HepG2 (cell line): Measurements from ENCODE around the gene MCU. TPM values are rescaled to one million over a fixed set of nuclear protein-coding genes. Genes with fewer than 3 reads are reported as not detected.

Experiments used
- ATAC-seq: fragments of 200-7000 bp; cut with Tn5 transposase; 3 replicates; pipeline ENCODE4 v1.9.1; 2020; ENCODE audit warnings: mild to moderate bottlenecking, moderate library complexity
- BruUV-seq: library from RNA; stranded (reverse); fragments of 400-500 nt; replicated peaks from 2 replicates; lab custom pipeline; 2021; lab: Mats Ljungman, UMichigan
- CTCF ChIA-PET: fragments of 300-600 bp; formaldehyde crosslinking; extraction: SDS; loops from one replicate; lab custom pipeline; 2021; ENCODE audit warnings: low total read pairs, inconsistent platforms, low intra/inter-chr PET ratio; lab: Yijun Ruan, JAX
- POLR2A ChIA-PET: fragments of 350-600 bp; sonication (Branson Sonifier 250); formaldehyde crosslinking; loops from one replicate; lab custom pipeline; 2020; ENCODE audit warnings: antibody characterized with exemption, inconsistent platforms; lab: Yijun Ruan, JAX
- DNase-seq: peaks from one replicate; pipeline ENCODE4 v3.0.0-alpha.2; 2015; ENCODE audit warnings: low spot score
- FAIRE-seq: peaks from 3 replicates; lab custom pipeline; 2011; peaks lifted over from hg19 to GRCh38; lab: Jason Lieb, UNC
- H2AFZ ChIP-seq: one replicate; pipeline ENCODE4 v1.6.1; 2011; ENCODE audit warnings: low read length, inconsistent platforms
- H3K27ac ChIP-seq: fragments of 300-600 bp; 3 replicates; pipeline ENCODE4 v1.8.0; 2011; ENCODE audit warnings: mixed run types, mild to moderate bottlenecking, mixed read lengths, low read length, inconsistent platforms; ENCODE audit not compliant: insufficient read depth; ENCODE audit errors: extremely low read length
- H3K27me3 ChIP-seq, 2 experiments: fragments of 200-600 bp in 1 of 2; 2 replicates in 1 of 2; 3 replicates in 1 of 2; pipeline versions ENCODE4 v1.6.0 to v1.8.0; 2011; ENCODE audit warnings: low read length in 2 of 2, mild to moderate bottlenecking in 2 of 2, moderate library complexity in 2 of 2, inconsistent platforms in 1 of 2; ENCODE audit not compliant: insufficient read depth in 2 of 2, control insufficient read depth in 1 of 2
- H3K36me3 ChIP-seq, 2 experiments: fragments of 200-600 bp in 1 of 2; replicated peaks in 1 of 2; 2 replicates in 1 of 2; 3 replicates in 1 of 2; pipeline versions ENCODE4 v1.5.1 to v1.8.0; 2011; ENCODE audit warnings: low read length in 2 of 2, inconsistent platforms in 1 of 2; ENCODE audit not compliant: insufficient read depth in 2 of 2, control insufficient read depth in 1 of 2
- H3K4me1 ChIP-seq: 2 replicates; pipeline ENCODE4 v1.5.1; 2012; ENCODE audit warnings: low read length, inconsistent platforms; ENCODE audit not compliant: insufficient read depth
- H3K4me2 ChIP-seq: 2 replicates; pipeline ENCODE4 v1.6.0; 2011; ENCODE audit warnings: low read depth, low read length, inconsistent platforms
- H3K4me3 ChIP-seq, 3 experiments: fragments of 200-600 bp in 1 of 3; sonication (generic), shearing (Covaris generic) in 1 of 3; replicated peaks in 1 of 3; 2 replicates each; pipeline ENCODE4 v1.5.1; 2011 to 2016; ENCODE audit warnings: low read length in 3 of 3, inconsistent platforms in 2 of 3, low read depth in 2 of 3, mild to moderate bottlenecking in 2 of 3, control low read depth in 1 of 3, mixed read lengths in 1 of 3; ENCODE audit not compliant: insufficient read depth in 1 of 3
- H3K79me2 ChIP-seq: one replicate; pipeline ENCODE4 v1.6.1; 2011; ENCODE audit warnings: low read length, inconsistent platforms; ENCODE audit not compliant: insufficient read depth
- H3K9ac ChIP-seq: 2 replicates; pipeline ENCODE4 v1.6.0; 2011; ENCODE audit warnings: mild to moderate bottlenecking, low read depth, low read length, inconsistent platforms; ENCODE audit not compliant: insufficient read depth
- H3K9me3 ChIP-seq: 2 replicates; pipeline ENCODE4 v1.5.1; 2012; ENCODE audit warnings: mild to moderate bottlenecking, low read length
- H4K20me1 ChIP-seq: 2 replicates; pipeline ENCODE4 v1.6.0; 2011; ENCODE audit warnings: inconsistent platforms, mild to moderate bottlenecking, low read length, moderate library complexity; ENCODE audit not compliant: insufficient read depth
- AHR ChIP-seq: IDR thresholded peaks from 2 replicates; pipeline ENCODE4 v1.6.1; 2018; ENCODE audit warnings: missing genetic modification reagents, missing compliant biosample characterization
- ARID2 ChIP-seq: sonication (generic); formaldehyde crosslinking; IDR thresholded peaks from 2 replicates; pipeline ENCODE4 v1.8.1; 2022; ENCODE audit warnings: mild to moderate bottlenecking, missing genetic modification reagents, borderline replicate concordance
- DR1 ChIP-seq: sonication (generic); formaldehyde crosslinking; IDR thresholded peaks from 2 replicates; pipeline ENCODE4 v1.8.0; 2021; ENCODE audit warnings: mild to moderate bottlenecking, missing genetic modification reagents, inconsistent platforms
- HOXA7 ChIP-seq: sonication (generic); formaldehyde crosslinking; IDR thresholded peaks from 2 replicates; pipeline ENCODE4 v1.8.1; 2022; ENCODE audit warnings: mild to moderate bottlenecking, missing genetic modification reagents, moderate library complexity
- RAD21 ChIP-seq: fragments of 450-650 bp; formaldehyde crosslinking; IDR thresholded peaks from 2 replicates; pipeline ENCODE4 v1.5.0; 2020; ENCODE audit warnings: mild to moderate bottlenecking
- TOE1 ChIP-seq: sonication (generic); formaldehyde crosslinking; IDR thresholded peaks from 2 replicates; pipeline ENCODE4 v1.4.0; 2020; ENCODE audit warnings: mild to moderate bottlenecking, missing genetic modification reagents
- ZC3H4 ChIP-seq: sonication (generic); formaldehyde crosslinking; IDR thresholded peaks from 2 replicates; pipeline ENCODE4 v1.4.0; 2020; ENCODE audit warnings: missing genetic modification reagents, borderline replicate concordance
- ZFY ChIP-seq: sonication (generic); formaldehyde crosslinking; IDR thresholded peaks from 2 replicates; pipeline ENCODE4 v1.4.0; 2020; ENCODE audit warnings: missing genetic modification reagents
- ZNF34 ChIP-seq: sonication (generic); formaldehyde crosslinking; IDR thresholded peaks from 2 replicates; pipeline ENCODE4 v1.4.0; 2020; ENCODE audit warnings: mild to moderate bottlenecking, missing genetic modification reagents, borderline replicate concordance
- ZNF562 ChIP-seq: sonication (generic); formaldehyde crosslinking; IDR thresholded peaks from 2 replicates; pipeline ENCODE4 v1.8.0; 2022; ENCODE audit warnings: missing genetic modification reagents, borderline replicate concordance
- ZNF569 ChIP-seq: sonication (generic); formaldehyde crosslinking; IDR thresholded peaks from 2 replicates; pipeline ENCODE4 v1.5.0; 2020; ENCODE audit warnings: mild to moderate bottlenecking, missing genetic modification reagents, moderate library complexity, borderline replicate concordance
- ZNF629 ChIP-seq: sonication (generic); formaldehyde crosslinking; conservative IDR thresholded peaks from 2 replicates; pipeline ENCODE4 v1.5.0; 2020; ENCODE audit warnings: missing genetic modification reagents
- ZNF660 ChIP-seq: sonication (generic); formaldehyde crosslinking; IDR thresholded peaks from 2 replicates; pipeline ENCODE4 v1.5.1; 2020; ENCODE audit warnings: mild to moderate bottlenecking, low read depth, missing genetic modification reagents, borderline replicate concordance
- WGBS: methylation state at CpG from one replicate; pipeline ENCODE4 v1.1.6; 2017; ENCODE audit warnings: low lambda C conversion rate; 5-methylcytosine and 5-hydroxymethylcytosine counted together
- in situ Hi-C: cut with HindIII; loops from 2 replicates; pipeline ENCODE4 v1.10.0; 2017; ENCODE audit warnings: low pct_unique_long_range_greater_than_20kb; ENCODE audit not compliant: extremely low pct_ligation_motif_present
- intact Hi-C: fragments of 100-400 bp; cut with micrococcal nuclease; formaldehyde crosslinking; loops from one replicate; pipeline ENCODE4 v1.10.0; 2022; ENCODE audit not compliant: unreplicated experiment
- polyA plus RNA-seq, 8 experiments: library from polyadenylated mRNA; depleted of rRNA in 3 of 8; stranded (reverse) in 7 of 8; unstranded in 1 of 8; fragments of >200 nt; fragmentation: Illumina TruSeq in 4 of 8; extraction: Trizol in 4 of 8; gene quantifications; 2 replicates each; pipeline versions ENCODE4 v1.2.1 to v1.2.3, GENCODE V29; 2011 to 2016; ENCODE audit warnings: low read depth in 4 of 8, missing spikeins in 1 of 8, mixed read lengths in 1 of 8; ENCODE audit not compliant: insufficient read depth in 1 of 8
- total RNA-seq, 5 experiments: library from RNA; depleted of rRNA; stranded (reverse); fragments of >200 nt; fragmentation: Illumina TruSeq; extraction: Trizol; gene quantifications; 2 replicates each; pipeline ENCODE4 v1.2.3, GENCODE V29; 2016; ENCODE audit warnings: low read depth in 1 of 5
- TF ChIP-seq, protein P1 (sequence below): sonication (generic); formaldehyde crosslinking; IDR thresholded peaks from 2 replicates; pipeline ENCODE4 v1.4.0; 2020; ENCODE audit warnings: missing genetic modification reagents
- TF ChIP-seq, protein P2 (sequence below): sonication (generic); formaldehyde crosslinking; IDR thresholded peaks from 2 replicates; pipeline ENCODE4 v1.8.0; 2022; ENCODE audit warnings: missing genetic modification reagents, mild to moderate bottlenecking, moderate library complexity, borderline replicate concordance
- TF ChIP-seq, protein P3 (sequence below): IDR thresholded peaks from 2 replicates; pipeline ENCODE4 v1.6.1; 2018; ENCODE audit warnings: missing genetic modification reagents
- TF ChIP-seq, protein P4 (sequence below): sonication (generic); formaldehyde crosslinking; IDR thresholded peaks from 2 replicates; pipeline ENCODE4 v1.4.0; 2020; ENCODE audit warnings: mild to moderate bottlenecking, missing genetic modification reagents

MCU gene
- total and polyA plus RNA-seq, 2 of the 13 experiments (the other 11 are each of a cell fraction or from before 2014, with no cell fraction given): 25.9 to 64.5 TPM

DNA sequence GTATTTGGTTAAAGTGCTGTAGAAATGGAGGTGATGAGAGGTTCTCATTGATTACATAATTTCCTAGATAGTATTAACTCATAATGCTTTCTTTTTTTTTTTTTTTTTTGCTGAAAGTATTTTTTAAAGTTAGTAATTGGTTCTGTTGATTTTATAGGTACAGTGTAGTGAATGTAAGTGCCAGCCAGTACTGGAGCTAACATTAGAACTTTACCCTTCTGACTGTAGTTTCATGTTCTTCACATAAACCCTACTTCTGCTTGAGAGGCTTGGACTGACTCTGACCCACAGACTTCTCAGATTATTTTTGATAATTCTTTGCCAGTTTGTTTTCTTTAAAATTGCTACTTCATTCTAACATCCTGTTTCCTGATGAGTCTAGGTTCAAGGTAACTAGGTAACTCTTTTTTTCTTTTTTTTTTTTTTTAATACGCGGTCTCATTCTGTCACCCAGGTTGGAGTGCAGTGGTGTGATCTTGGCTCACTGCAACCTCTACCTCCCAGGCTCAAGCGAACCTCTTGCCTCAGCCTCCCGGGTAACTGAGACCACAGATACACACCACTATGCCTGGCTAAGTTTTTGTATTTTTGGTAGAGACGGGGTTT is 109.4 kb downstream of the MCU start (continued):
- TF ChIP-seq, protein P1, sequence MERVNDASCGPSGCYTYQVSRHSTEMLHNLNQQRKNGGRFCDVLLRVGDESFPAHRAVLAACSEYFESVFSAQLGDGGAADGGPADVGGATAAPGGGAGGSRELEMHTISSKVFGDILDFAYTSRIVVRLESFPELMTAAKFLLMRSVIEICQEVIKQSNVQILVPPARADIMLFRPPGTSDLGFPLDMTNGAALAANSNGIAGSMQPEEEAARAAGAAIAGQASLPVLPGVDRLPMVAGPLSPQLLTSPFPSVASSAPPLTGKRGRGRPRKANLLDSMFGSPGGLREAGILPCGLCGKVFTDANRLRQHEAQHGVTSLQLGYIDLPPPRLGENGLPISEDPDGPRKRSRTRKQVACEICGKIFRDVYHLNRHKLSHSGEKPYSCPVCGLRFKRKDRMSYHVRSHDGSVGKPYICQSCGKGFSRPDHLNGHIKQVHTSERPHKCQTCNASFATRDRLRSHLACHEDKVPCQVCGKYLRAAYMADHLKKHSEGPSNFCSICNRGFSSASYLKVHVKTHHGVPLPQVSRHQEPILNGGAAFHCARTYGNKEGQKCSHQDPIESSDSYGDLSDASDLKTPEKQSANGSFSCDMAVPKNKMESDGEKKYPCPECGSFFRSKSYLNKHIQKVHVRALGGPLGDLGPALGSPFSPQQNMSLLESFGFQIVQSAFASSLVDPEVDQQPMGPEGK (CRISPR knock-in tag): no peak

DNA sequence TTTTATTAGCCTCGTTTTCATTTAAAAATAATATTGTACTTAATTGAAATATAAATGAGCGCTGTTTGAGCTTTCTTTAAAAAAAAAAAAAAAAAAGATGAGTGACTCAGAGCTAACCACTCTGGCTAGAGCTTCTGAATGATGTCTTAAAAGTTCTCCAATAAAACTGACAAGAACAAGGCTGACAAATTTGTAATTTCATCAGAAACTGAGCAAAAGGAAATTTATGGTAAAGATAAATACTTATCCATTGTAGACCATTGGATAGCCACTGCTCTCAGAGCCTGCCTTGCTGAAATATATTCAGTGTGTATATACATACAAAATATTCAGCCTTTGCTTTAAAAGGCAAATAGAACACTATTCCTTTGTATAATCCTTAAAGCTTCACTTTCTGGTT is 110.4 kb downstream of the MCU start:
- no peak overlapping the region for H3K4me2 ChIP-seq
- no peak overlapping the region for H3K9ac ChIP-seq
- ChIA-PET POLR2A (no interaction called here), CTCF (no interaction called here)
- H4K20me1 ChIP-seq: no peaks in the 10 kb centered on the region
- no peaks in the 10 kb centered on the region for H3K79me2 ChIP-seq
- DNase-seq (no peak), ATAC-seq (no peak), FAIRE-seq (no peak)
- no peak overlapping the region for H3K4me3 ChIP-seq
- H3K27me3 ChIP-seq: no peaks in the 10 kb centered on the region
- in situ Hi-C loops: no loop called here
- no peaks in the 10 kb centered on the region for H3K9me3 ChIP-seq
- no TSS peak for BruUV-seq
- peaks cover 23% of the 10 kb centered on the region for H3K4me1 ChIP-seq
- H3K27ac ChIP-seq: no peak overlapping the region
- intact Hi-C loops: no loop called here
- WGBS: 80% methylated on average over 2 of the region's 2 CpGs
- no peak overlapping the region for H2AFZ ChIP-seq
- no peaks in the 10 kb centered on the region for H3K36me3 ChIP-seq
- TF ChIP-seq ZNF660 (CRISPR knock-in tag) (no peak), HOXA7 (CRISPR knock-in tag) (no peak), ZFY (no peak), ZNF562 (CRISPR knock-in tag) (no peak), ARID2 (CRISPR knock-in tag) (no peak), ZNF569 (no peak), ZNF34 (no peak), ZNF629 (CRISPR knock-in tag) (no peak), TOE1 (no peak), RAD21 (no peak), DR1 (CRISPR knock-in tag) (no peak), AHR (CRISPR knock-in tag) (no peak), ZC3H4 (CRISPR knock-in tag) (no peak)
- TF ChIP-seq, protein P2, sequence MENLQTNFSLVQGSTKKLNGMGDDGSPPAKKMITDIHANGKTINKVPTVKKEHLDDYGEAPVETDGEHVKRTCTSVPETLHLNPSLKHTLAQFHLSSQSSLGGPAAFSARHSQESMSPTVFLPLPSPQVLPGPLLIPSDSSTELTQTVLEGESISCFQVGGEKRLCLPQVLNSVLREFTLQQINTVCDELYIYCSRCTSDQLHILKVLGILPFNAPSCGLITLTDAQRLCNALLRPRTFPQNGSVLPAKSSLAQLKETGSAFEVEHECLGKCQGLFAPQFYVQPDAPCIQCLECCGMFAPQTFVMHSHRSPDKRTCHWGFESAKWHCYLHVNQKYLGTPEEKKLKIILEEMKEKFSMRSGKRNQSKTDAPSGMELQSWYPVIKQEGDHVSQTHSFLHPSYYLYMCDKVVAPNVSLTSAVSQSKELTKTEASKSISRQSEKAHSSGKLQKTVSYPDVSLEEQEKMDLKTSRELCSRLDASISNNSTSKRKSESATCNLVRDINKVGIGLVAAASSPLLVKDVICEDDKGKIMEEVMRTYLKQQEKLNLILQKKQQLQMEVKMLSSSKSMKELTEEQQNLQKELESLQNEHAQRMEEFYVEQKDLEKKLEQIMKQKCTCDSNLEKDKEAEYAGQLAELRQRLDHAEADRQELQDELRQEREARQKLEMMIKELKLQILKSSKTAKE: no peak
- TF ChIP-seq, protein P3, sequence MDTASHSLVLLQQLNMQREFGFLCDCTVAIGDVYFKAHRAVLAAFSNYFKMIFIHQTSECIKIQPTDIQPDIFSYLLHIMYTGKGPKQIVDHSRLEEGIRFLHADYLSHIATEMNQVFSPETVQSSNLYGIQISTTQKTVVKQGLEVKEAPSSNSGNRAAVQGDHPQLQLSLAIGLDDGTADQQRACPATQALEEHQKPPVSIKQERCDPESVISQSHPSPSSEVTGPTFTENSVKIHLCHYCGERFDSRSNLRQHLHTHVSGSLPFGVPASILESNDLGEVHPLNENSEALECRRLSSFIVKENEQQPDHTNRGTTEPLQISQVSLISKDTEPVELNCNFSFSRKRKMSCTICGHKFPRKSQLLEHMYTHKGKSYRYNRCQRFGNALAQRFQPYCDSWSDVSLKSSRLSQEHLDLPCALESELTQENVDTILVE (CRISPR knock-in tag): no peak
- TF ChIP-seq, protein P4, sequence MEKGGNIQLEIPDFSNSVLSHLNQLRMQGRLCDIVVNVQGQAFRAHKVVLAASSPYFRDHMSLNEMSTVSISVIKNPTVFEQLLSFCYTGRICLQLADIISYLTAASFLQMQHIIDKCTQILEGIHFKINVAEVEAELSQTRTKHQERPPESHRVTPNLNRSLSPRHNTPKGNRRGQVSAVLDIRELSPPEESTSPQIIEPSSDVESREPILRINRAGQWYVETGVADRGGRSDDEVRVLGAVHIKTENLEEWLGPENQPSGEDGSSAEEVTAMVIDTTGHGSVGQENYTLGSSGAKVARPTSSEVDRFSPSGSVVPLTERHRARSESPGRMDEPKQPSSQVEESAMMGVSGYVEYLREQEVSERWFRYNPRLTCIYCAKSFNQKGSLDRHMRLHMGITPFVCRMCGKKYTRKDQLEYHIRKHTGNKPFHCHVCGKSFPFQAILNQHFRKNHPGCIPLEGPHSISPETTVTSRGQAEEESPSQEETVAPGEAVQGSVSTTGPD (CRISPR knock-in tag): no peak
